ENCODE results near the gene DNAH17. TPM values are rescaled to one million over a fixed set of nuclear protein-coding genes. Genes with fewer than 3 reads are reported as not detected.
A peak's percentile ranks its signal among the peaks of the same experiment; 100 is the strongest.

The DNAH17 gene
- total RNA-seq, 2 experiments from 2014 or later = 0.41 to 0.45 TPM

DNA sequence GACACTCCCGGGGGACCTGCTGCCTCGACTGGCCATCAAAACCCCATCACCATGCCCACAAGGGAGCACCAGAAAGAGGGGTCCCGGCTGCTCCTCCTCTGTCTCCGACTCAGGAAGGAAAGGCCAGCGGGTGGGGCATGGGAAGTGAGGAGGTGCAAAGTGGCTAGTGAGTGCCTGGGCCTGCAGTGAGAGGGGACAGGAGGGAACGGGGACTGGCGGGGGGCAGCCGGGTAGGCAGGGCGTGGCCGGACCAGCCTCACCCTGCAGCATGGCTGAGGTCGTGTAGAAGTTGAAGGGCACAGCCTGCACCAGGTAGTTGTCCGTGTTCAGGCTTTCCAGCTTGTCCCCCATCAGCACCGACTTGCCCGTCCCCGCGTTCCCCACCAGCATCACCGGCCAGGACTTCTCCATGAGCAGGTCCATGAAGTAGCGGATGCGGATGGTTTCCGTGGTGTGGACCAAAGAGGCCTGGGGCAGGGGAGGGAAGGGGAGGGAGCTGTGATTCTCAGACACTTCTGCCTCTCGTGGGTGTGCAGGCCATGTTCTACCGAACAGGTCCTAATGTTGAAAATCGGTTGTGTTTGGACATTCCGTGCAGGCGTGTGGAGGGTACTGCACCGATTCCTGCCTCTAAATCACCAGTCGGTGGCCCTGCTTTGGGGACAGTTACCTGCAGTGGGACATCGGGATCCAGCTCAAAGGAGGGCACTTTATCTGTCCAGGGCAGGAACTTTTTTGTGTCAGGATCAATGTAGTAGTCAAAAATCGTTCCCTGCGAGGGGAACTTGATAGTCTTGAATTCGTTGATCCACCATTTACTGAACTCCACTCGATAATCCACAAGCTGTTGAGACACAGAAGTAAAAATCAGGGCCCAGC, 91.7 kb downstream of the DNAH17 start:
- H3K4me3 Mint-ChIP-seq = peak overlapping the region; percentile 73
- CTCF ChIA-PET = no interaction called here
- H3K36me3 Mint-ChIP-seq (ENCODE audit: low read depth) = no peaks in the 10 kb centered on the region

DNA sequence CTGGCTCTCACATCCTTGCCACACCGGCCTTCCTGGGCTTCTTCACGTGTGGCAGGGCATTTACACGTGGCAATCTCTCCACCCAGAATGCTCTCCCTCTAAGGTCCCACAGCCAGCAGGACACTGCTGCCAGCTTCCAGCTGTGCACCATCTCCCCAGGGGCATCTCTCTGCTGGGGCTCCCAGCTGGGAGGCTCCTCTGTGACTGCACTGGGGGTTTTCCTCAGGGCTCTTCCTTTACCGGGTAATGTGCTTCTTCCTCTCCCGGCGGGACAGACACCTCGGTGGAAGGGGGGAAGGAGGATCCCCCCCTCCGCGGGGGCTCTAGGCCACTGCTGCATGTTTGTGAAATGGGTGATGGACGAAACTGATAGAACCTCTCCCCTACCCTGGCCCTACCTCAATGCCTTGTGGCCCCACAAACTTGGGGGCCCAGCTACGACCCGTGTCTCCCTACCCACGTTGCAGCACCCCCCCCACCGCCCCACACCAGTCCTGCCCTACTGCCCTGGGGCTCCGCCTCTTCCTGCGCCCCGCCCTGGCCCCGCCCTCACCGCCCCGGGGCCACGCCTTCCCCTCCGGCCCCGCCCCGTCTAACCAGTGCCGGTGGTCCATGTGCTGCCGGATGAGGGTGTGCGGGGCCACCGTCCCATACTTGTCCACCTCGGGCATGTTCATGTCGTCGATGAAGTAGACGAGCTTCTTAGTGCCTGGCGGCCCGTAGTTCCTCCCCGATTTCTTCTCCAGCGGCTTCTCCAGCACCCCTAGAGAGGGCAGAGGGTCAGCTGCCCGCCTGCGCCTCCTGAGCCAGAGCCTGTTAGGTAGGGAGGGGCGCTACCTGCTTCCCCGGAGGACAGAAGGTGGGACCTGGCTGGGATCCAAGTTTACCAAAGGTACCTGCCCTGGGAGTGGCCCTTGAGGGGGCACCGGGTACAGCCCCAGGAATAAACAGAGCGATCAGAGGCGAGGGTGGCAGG, 92.6 kb downstream of the DNAH17 start:
- Mint-ChIP-seq H3K27ac (peak overlapping the region; percentile 20), H3K4me3 (peak overlapping the region; percentile 73), H3K36me3 (ENCODE audit: low read depth) (no peaks in the 10 kb centered on the region), H3K27me3 (peaks cover 4% of the 10 kb centered on the region), H3K4me1 (ENCODE audit: low read depth) (peaks cover 7% of the 10 kb centered on the region), H3K9me3 (no peaks in the 10 kb centered on the region)
- DNase-seq = peak; percentile 71
- intact Hi-C loops (cut with micrococcal nuclease) = no loop called here
- CTCF ChIA-PET = interaction anchor here (1.4 kb wide), 1 partner anchor 13 kb away, joined by 3 read pairs; no protein-coding TSS in a partner anchor
- TF ChIP-seq, protein P1, sequence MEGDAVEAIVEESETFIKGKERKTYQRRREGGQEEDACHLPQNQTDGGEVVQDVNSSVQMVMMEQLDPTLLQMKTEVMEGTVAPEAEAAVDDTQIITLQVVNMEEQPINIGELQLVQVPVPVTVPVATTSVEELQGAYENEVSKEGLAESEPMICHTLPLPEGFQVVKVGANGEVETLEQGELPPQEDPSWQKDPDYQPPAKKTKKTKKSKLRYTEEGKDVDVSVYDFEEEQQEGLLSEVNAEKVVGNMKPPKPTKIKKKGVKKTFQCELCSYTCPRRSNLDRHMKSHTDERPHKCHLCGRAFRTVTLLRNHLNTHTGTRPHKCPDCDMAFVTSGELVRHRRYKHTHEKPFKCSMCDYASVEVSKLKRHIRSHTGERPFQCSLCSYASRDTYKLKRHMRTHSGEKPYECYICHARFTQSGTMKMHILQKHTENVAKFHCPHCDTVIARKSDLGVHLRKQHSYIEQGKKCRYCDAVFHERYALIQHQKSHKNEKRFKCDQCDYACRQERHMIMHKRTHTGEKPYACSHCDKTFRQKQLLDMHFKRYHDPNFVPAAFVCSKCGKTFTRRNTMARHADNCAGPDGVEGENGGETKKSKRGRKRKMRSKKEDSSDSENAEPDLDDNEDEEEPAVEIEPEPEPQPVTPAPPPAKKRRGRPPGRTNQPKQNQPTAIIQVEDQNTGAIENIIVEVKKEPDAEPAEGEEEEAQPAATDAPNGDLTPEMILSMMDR (IDR thresholded peaks at IDR 0.05) = no peak
- peak; percentile 99 for ATAC-seq
- POLR2A ChIA-PET = interaction anchor here (0.6 kb wide), 1 partner anchor 965 kb away, joined by 3 read pairs; no protein-coding TSS in a partner anchor

More for the DNA sequence above, 91.7 kb downstream of the DNAH17 start:
- intact Hi-C loops (cut with micrococcal nuclease) = no loop called here
- Mint-ChIP-seq H3K27ac (no peak overlapping the region), H3K27me3 (peaks cover 4% of the 10 kb centered on the region), H3K9me3 (no peaks in the 10 kb centered on the region), H3K4me1 (ENCODE audit: low read depth) (peaks cover 7% of the 10 kb centered on the region)
- POLR2A ChIA-PET = no interaction called here
- TF ChIP-seq, protein P1 (IDR thresholded peaks at IDR 0.05) = no peak
- DNase-seq (no peak), ATAC-seq (no peak)

DNA sequence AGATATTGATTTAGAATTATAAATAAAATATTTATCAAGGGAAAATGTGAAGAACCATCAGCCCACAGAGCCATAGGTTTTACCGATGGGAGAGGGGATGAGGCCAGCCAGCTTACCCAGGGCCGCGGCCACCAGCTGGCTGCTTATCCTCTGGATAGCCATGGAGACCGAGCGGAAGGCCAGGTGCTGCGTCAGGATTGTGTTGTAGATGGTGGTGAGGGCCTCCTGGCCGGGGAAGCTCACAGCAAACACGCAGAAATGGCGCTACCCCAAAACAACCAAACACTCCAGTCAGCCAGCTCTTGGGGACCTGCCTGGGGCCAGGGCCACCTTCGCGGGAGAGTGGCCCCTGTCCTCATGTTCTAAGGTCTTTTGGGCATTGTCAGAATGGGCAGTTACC, 97.8 kb downstream of the DNAH17 start:
- POLR2A ChIA-PET = no interaction called here
- Mint-ChIP-seq H3K4me1 (ENCODE audit: low read depth) (peaks cover 13% of the 10 kb centered on the region), H3K27ac (no peak overlapping the region), H3K4me3 (no peak overlapping the region), H3K9me3 (no peaks in the 10 kb centered on the region), H3K27me3 (peaks cover 4% of the 10 kb centered on the region), H3K36me3 (ENCODE audit: low read depth) (no peaks in the 10 kb centered on the region)
- intact Hi-C loops (cut with micrococcal nuclease) = no loop called here
- CTCF ChIA-PET = no interaction called here
- TF ChIP-seq, protein P1 (IDR thresholded peaks at IDR 0.05) = no peak
- ATAC-seq = no peak
- no peak for DNase-seq

DNA sequence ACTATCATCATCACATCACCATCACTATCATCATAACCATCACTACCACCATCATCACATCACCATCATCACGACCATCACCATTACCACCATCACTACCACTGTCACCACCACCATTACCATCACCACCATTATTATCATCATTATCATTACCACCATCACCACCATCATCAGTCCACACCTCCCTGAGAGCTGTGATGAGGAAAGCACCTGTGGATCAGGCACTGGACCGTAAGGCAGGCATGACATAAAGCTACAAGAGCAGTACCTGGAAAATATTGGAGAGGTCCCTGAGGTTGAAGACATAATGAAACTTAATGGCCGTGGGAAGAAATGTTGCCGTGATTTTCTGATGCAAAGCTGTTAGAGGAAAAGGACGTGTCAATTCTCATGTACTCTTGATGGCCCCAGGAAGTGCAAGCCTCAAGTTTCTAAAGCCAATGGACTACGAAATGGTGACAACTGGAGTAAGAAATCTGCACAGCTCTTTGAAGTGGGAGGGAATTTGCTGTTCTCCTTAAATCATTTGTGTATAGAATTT, 98.4 kb downstream of the DNAH17 start:
- no peak overlapping the region for H3K27ac Mint-ChIP-seq
- ATAC-seq (no peak), DNase-seq (no peak)
- H3K36me3 Mint-ChIP-seq (ENCODE audit: low read depth) = no peaks in the 10 kb centered on the region
- peaks cover 11% of the 10 kb centered on the region for H3K4me1 Mint-ChIP-seq (ENCODE audit: low read depth)
- no peak overlapping the region for H3K4me3 Mint-ChIP-seq
- ChIA-PET POLR2A (no interaction called here), CTCF (no interaction called here)
- H3K27me3 Mint-ChIP-seq = no peaks in the 10 kb centered on the region
- TF ChIP-seq, protein P1 (IDR thresholded peaks at IDR 0.05) = no peak
- intact Hi-C loops (cut with micrococcal nuclease) = no loop called here
- no peaks in the 10 kb centered on the region for H3K9me3 Mint-ChIP-seq
